Midbrain (tissue), 1 donor: Measurements from ENCODE around the gene ZNF155.

ENCODE experiments used
- DNase-seq: peaks from one replicate; lab custom pipeline; 2025; lab: John Stamatoyannopoulos, UW

The ZNF155 gene

GRCh38 chr19:44003461-44004009, 19.5 kb downstream of the ZNF155 start:
- no peak for DNase-seq

GRCh38 chr19:44005973-44006372, 22.0 kb downstream of the ZNF155 start:
- no peak for DNase-seq

GRCh38 chr19:44007473-44007872, 23.5 kb downstream of the ZNF155 start:
- DNase-seq = no peak

GRCh38 chr19:44010468-44010867, 26.5 kb downstream of the ZNF155 start:
- DNase-seq = no peak

GRCh38 chr19:44019498-44019897, 35.5 kb downstream of the ZNF155 start:
- no peak for DNase-seq

- DNase-seq = no peak
Observed at GRCh38 chr19:44021221-44021620, 37.2 kb downstream of the ZNF155 start.

GRCh38 chr19:44024900-44025216, 40.9 kb downstream of the ZNF155 start:
- peak; percentile 25 for DNase-seq

- peak; percentile 89 for DNase-seq
Observed at GRCh38 chr19:44025217-44025936, 41.4 kb downstream of the ZNF155 start, which contains the start of gene ZNF222. ZNF222 (plus strand) TSS chr19:44025379; CDS start chr19:44025437, 58 bp downstream.

- DNase-seq = no peak
Observed at GRCh38 chr19:44026622-44027021, 42.6 kb downstream of the ZNF155 start.

- no peak for DNase-seq
Observed at GRCh38 chr19:44032001-44032610, 48.1 kb downstream of the ZNF155 start.

- DNase-seq = no peak
Observed at GRCh38 chr19:44042147-44042546, 58.2 kb downstream of the ZNF155 start.
